ENCODE data around the gene CDK19.

DNA sequence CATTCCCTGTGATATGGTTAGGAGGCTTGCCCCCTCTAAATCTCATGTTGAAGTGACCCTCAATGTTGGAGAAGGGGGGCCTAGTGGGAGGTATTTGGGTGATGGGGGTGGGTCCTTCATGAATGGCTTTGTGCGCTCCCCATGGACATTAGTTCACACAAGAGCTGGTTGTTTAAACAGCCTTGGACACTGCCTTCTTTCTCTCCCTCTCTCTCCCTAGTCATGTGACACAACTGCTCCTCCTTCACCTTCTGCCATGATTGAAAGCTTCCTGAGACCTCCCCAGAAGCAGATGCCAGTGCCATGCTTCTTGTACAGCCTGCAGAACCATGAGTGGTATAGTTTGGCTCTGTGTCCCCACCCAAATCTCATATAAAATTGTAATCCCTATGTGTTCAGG is 221.6 kb downstream of the CDK19 start:
- TF ChIP-seq, protein P1, sequence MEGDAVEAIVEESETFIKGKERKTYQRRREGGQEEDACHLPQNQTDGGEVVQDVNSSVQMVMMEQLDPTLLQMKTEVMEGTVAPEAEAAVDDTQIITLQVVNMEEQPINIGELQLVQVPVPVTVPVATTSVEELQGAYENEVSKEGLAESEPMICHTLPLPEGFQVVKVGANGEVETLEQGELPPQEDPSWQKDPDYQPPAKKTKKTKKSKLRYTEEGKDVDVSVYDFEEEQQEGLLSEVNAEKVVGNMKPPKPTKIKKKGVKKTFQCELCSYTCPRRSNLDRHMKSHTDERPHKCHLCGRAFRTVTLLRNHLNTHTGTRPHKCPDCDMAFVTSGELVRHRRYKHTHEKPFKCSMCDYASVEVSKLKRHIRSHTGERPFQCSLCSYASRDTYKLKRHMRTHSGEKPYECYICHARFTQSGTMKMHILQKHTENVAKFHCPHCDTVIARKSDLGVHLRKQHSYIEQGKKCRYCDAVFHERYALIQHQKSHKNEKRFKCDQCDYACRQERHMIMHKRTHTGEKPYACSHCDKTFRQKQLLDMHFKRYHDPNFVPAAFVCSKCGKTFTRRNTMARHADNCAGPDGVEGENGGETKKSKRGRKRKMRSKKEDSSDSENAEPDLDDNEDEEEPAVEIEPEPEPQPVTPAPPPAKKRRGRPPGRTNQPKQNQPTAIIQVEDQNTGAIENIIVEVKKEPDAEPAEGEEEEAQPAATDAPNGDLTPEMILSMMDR (IDR thresholded peaks at IDR 0.05), result no peak
- TF ChIP-seq ZFX (IDR thresholded peaks at IDR 0.05; ENCODE audit: borderline replicate concordance), result no peak

Measured in 22Rv1 (cell line).